Measurements from ENCODE around the gene DTL.

GRCh38 chr1:211991695-211992094 is 43.9 kb upstream of the DTL start:
- TF ChIP-seq CTCF (CRISPR knock-in tag; IDR thresholded peaks at IDR 0.05) (no peak), SALL1 (CRISPR knock-in tag; IDR thresholded peaks at IDR 0.05) (no peak), IRF1 (CRISPR knock-in tag; IDR thresholded peaks at IDR 0.05; ENCODE audit: low read depth) (no peak), ZNF281 (CRISPR knock-in tag; IDR thresholded peaks at IDR 0.05; ENCODE audit: borderline replicate concordance) (no peak), PCBP2 (optimal IDR thresholded peaks at IDR 0.05; ENCODE audit: low read depth, low read length, poor library complexity, severe bottlenecking) (no peak), ZNF652 (CRISPR knock-in tag; IDR thresholded peaks at IDR 0.05; ENCODE audit: borderline replicate concordance, low read depth) (no peak), ZNF607 (CRISPR knock-in tag; IDR thresholded peaks at IDR 0.05; ENCODE audit: borderline replicate concordance) (no peak), PATZ1 (CRISPR knock-in tag; IDR thresholded peaks at IDR 0.05) (no peak), ZBTB1 (CRISPR knock-in tag; IDR thresholded peaks at IDR 0.05; ENCODE audit: borderline replicate concordance) (no peak), ARNTL (CRISPR knock-in tag; IDR thresholded peaks at IDR 0.05) (no peak)

Measured in HepG2 (cell line).